Neural crest cell (in vitro differentiated cells): ENCODE data around the gene SF1. TPM values are rescaled to one million over a fixed set of nuclear protein-coding genes. Genes with fewer than 3 reads are reported as not detected.

Source experiments
- DNase-seq: peaks from one replicate; pipeline ENCODE4 v3.0.0; 2021; ENCODE audit warnings: low read depth, mixed read lengths, low spot score
- H3K27ac Mint-ChIP-seq: one replicate; pipeline ENCODE4 v1.8.0; 2021; ENCODE audit warnings: mild to moderate bottlenecking, mixed read lengths; ENCODE audit not compliant: unreplicated experiment
- H3K27me3 Mint-ChIP-seq: 2 replicates; pipeline ENCODE4 v1.8.0; 2021; ENCODE audit warnings: low read depth, mild to moderate bottlenecking, mixed read lengths
- H3K36me3 Mint-ChIP-seq: 2 replicates; pipeline ENCODE4 v1.8.0; 2021; ENCODE audit warnings: low read depth, mild to moderate bottlenecking, mixed read lengths
- H3K4me1 Mint-ChIP-seq: 2 replicates; pipeline ENCODE4 v1.8.0; 2021; ENCODE audit warnings: mixed read lengths
- H3K4me3 Mint-ChIP-seq: one replicate; pipeline ENCODE4 v1.8.0; 2021; ENCODE audit warnings: mild to moderate bottlenecking, mixed read lengths
- H3K9me3 Mint-ChIP-seq: 2 replicates; pipeline ENCODE4 v1.8.0; 2021; ENCODE audit warnings: mixed read lengths
- CTCF ChIP-seq: fragments of 200-600 bp; sonication (generic); conservative IDR thresholded peaks from 2 replicates; pipeline ENCODE4 v1.5.0; 2021; ENCODE audit warnings: antibody characterized with exemption, mild to moderate bottlenecking
- total RNA-seq: library from RNA; stranded (reverse); gene quantifications from 2 replicates; pipeline ENCODE4 v1.2.1, GENCODE V29; 2021

The SF1 gene
- total RNA-seq, 1 donor from 2014 or later = 592 TPM

- H3K36me3 Mint-ChIP-seq = no peaks in the 10 kb centered on the region
- H3K27ac Mint-ChIP-seq = no peak overlapping the region
Observed at GRCh38 chr11:64751136-64751535, 27.2 kb downstream of the SF1 start.

DNA sequence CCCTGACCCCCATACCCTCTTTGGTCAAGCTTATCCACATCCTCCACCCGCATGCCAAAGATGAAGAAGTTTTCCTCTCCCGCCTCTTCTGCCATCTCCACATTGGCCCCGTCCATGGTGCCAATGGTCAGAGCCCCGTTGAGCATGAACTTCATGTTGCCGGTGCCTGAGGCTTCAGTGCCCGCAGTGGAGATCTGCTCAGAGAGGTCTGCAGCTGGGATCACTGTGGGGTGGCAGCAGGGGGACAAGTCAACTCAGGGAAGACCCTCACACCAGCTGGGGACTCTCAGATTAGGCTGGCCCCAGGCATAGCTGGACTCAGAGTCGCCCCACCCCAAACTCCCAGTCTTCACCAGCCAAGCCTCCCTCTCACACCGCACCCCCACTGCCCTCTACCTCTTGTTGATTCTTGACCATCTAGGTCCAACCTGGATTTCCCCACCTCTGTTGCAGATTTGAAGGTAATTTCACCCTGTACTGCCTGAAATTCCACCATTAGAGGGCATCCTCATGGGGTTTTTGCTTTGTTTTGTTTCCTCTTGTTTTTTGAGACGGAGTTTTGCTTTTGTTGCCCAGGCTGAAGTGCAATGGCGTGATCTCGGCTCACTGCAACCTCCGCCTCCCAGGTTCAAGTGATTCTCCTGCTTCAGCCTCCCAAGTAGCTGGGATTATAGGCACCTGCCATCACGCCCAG is 27.8 kb downstream of the SF1 start:
- no peak for DNase-seq
- TF ChIP-seq CTCF = no peak
- peak overlapping the region; percentile 37 for H3K4me3 Mint-ChIP-seq

More at GRCh38 chr11:64751136-64751535, 27.2 kb downstream of the SF1 start:
- TF ChIP-seq CTCF = no peak
- peaks cover 11% of the 10 kb centered on the region for H3K27me3 Mint-ChIP-seq
- no peak for DNase-seq
- no peak overlapping the region for H3K4me3 Mint-ChIP-seq
- no peaks in the 10 kb centered on the region for H3K9me3 Mint-ChIP-seq
- H3K4me1 Mint-ChIP-seq = peaks cover 5% of the 10 kb centered on the region

GRCh38 chr11:64747961-64748665 is 30.2 kb downstream of the SF1 start:
- Mint-ChIP-seq H3K27me3 (peaks cover 31% of the 10 kb centered on the region), H3K27ac (no peak overlapping the region)

More for the DNA sequence above, 27.8 kb downstream of the SF1 start:
- Mint-ChIP-seq H3K36me3 (no peaks in the 10 kb centered on the region), H3K9me3 (no peaks in the 10 kb centered on the region), H3K27ac (no peak overlapping the region), H3K27me3 (peaks cover 16% of the 10 kb centered on the region), H3K4me1 (peaks cover 5% of the 10 kb centered on the region)

DNA sequence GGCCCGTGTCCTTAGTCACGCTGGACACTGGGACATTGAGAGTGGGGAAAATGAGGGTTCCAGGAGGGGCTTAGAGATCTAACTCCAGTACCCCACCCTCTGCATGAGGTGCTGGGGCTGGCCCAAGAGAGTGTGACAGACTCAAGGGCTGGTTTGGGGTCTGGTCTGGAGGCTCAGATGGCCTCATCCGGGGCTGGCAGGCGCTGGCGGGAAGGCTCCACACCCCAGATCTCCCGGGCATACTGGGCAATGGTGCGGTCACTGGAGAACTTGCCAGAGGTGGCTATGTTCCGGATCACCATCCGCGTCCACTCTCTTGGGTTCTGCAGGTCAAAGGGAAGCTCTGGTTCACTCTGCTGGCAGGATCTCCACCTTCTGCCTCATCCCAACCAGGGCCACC is 31.9 kb downstream of the SF1 start:
- Mint-ChIP-seq H3K4me3 (no peak overlapping the region), H3K27me3 (peaks cover 42% of the 10 kb centered on the region), H3K9me3 (no peaks in the 10 kb centered on the region)

More at GRCh38 chr11:64747961-64748665, 30.2 kb downstream of the SF1 start:
- no peak for DNase-seq
- H3K36me3 Mint-ChIP-seq = no peaks in the 10 kb centered on the region
- no peak for TF ChIP-seq CTCF
- no peaks in the 10 kb centered on the region for H3K9me3 Mint-ChIP-seq
- H3K4me3 Mint-ChIP-seq = peak overlapping the region; percentile 64
- H3K4me1 Mint-ChIP-seq = peaks cover 16% of the 10 kb centered on the region

More for the DNA sequence above, 31.9 kb downstream of the SF1 start:
- DNase-seq = no peak
- no peak overlapping the region for H3K27ac Mint-ChIP-seq
- no peaks in the 10 kb centered on the region for H3K36me3 Mint-ChIP-seq
- peaks cover 16% of the 10 kb centered on the region for H3K4me1 Mint-ChIP-seq
- no peak for TF ChIP-seq CTCF
